Mammary epithelial cell (primary cell): ENCODE results near the gene CELSR1.

ENCODE experiments used
- CTCF ChIP-seq, 2 donors: IDR thresholded peaks in 1 of 2; conservative IDR thresholded peaks in 1 of 2; 2 replicates each; pipeline ENCODE4 v1.5.1; 2011 to 2012; ENCODE audit warnings: inconsistent platforms in 2 of 2, low read length in 2 of 2, mild to moderate bottlenecking in 2 of 2, control low read depth in 1 of 2, low read depth in 1 of 2; ENCODE audit not compliant: insufficient read depth in 1 of 2; ENCODE audit errors: extremely low read depth in 1 of 2
- EZH2 ChIP-seq: IDR thresholded peaks from 2 replicates; pipeline ENCODE4 v1.6.1; 2012; ENCODE audit warnings: low read length, inconsistent platforms, borderline replicate concordance

GRCh38 chr22:46540874-46541273, 3.5 kb upstream of the CELSR1 start:
- TF ChIP-seq CTCF (conservative IDR thresholded peaks at IDR 0.05 in 1 of 2, IDR thresholded peaks at IDR 0.05 in 1 of 2; ENCODE audit: extremely low read depth in 1 of 2, insufficient read depth in 1 of 2, low read depth in 1 of 2, low read length in 2 of 2), result no peak
- TF ChIP-seq EZH2, result no peak
